Keratinocyte (primary cell): Measurements from ENCODE around the gene GNL3. TPM values are rescaled to one million over a fixed set of nuclear protein-coding genes. Genes with fewer than 3 reads are reported as not detected.
A peak's percentile ranks its signal among the peaks of the same experiment; 100 is the strongest.

Experiments used
- DNase-seq: peaks from one replicate; pipeline ENCODE4 v3.0.0-alpha.2; 2011; ENCODE audit warnings: low read depth, missing footprints, low spot score
- FAIRE-seq: peaks from 2 replicates; lab custom pipeline; 2011; peaks lifted over from hg19 to GRCh38; lab: Jason Lieb, UNC
- H2AFZ ChIP-seq: 2 replicates; pipeline ENCODE4 v1.6.0; 2012; ENCODE audit warnings: low read length, control low read depth, inconsistent platforms; ENCODE audit not compliant: control insufficient read depth
- H3K27ac ChIP-seq: 2 replicates; pipeline ENCODE4 v1.5.1; 2011; ENCODE audit warnings: low read length; ENCODE audit not compliant: control insufficient read depth, insufficient read depth
- H3K27me3 ChIP-seq: 3 replicates; pipeline ENCODE4 v1.6.0; 2011; ENCODE audit warnings: low read length; ENCODE audit not compliant: control insufficient read depth, insufficient read depth; ENCODE audit errors: extremely low read depth
- H3K36me3 ChIP-seq, 2 experiments: 2 replicates in 1 of 2; 3 replicates in 1 of 2; pipeline ENCODE4 v1.5.1; 2011; ENCODE audit warnings: low read length in 2 of 2, mild to moderate bottlenecking in 1 of 2; ENCODE audit not compliant: control insufficient read depth in 2 of 2, insufficient read depth in 2 of 2; ENCODE audit errors: extremely low read depth in 1 of 2
- H3K4me1 ChIP-seq: 3 replicates; pipeline ENCODE4 v1.5.1; 2011; ENCODE audit warnings: low read length; ENCODE audit not compliant: control insufficient read depth, insufficient read depth; ENCODE audit errors: extremely low read depth
- H3K4me2 ChIP-seq: 3 replicates; pipeline ENCODE4 v1.6.0; 2011; ENCODE audit warnings: low read depth, low read length; ENCODE audit not compliant: control insufficient read depth, insufficient read depth; ENCODE audit errors: extremely low read depth
- H3K4me3 ChIP-seq, 3 experiments: fragments of 200-600 bp in 1 of 3; sonication (generic) in 1 of 3; 2 replicates in 2 of 3; 3 replicates in 1 of 3; pipeline ENCODE4 v1.5.1; 2011 to 2016; ENCODE audit warnings: low read length in 3 of 3, mild to moderate bottlenecking in 3 of 3, control low read depth in 2 of 3, inconsistent platforms in 1 of 3, low read depth in 1 of 3, mixed read lengths in 1 of 3, mixed run types in 1 of 3, moderate library complexity in 1 of 3; ENCODE audit not compliant: control insufficient read depth in 2 of 3, insufficient read depth in 2 of 3; ENCODE audit errors: extremely low read depth in 1 of 3
- H3K79me2 ChIP-seq: 2 replicates; pipeline ENCODE4 v1.6.0; 2012; ENCODE audit warnings: low read length; ENCODE audit not compliant: control insufficient read depth, insufficient read depth
- H3K9ac ChIP-seq: 3 replicates; pipeline ENCODE4 v1.6.0; 2011; ENCODE audit warnings: low read length; ENCODE audit not compliant: control insufficient read depth, insufficient read depth; ENCODE audit errors: extremely low read depth
- H3K9me1 ChIP-seq: 3 replicates; pipeline ENCODE4 v1.6.0; 2011; ENCODE audit warnings: low read length; ENCODE audit not compliant: control insufficient read depth, insufficient read depth; ENCODE audit errors: extremely low read depth
- H3K9me3 ChIP-seq: 2 replicates; pipeline ENCODE4 v1.5.1; 2012; ENCODE audit warnings: low read depth, low read length; ENCODE audit not compliant: control insufficient read depth
- H4K20me1 ChIP-seq: 3 replicates; pipeline ENCODE4 v1.6.0; 2011; ENCODE audit warnings: low read length; ENCODE audit not compliant: control insufficient read depth, insufficient read depth; ENCODE audit errors: extremely low read depth
- CTCF ChIP-seq, 3 experiments: IDR thresholded peaks in 1 of 3; conservative IDR thresholded peaks in 1 of 3; optimal IDR thresholded peaks in 1 of 3; 2 replicates in 2 of 3; 3 replicates in 1 of 3; pipeline versions ENCODE3 to v1.5.1; 2011; ENCODE audit warnings: low read length in 3 of 3, mild to moderate bottlenecking in 3 of 3, moderate library complexity in 2 of 3, control low read depth in 1 of 3, inconsistent platforms in 1 of 3; ENCODE audit not compliant: insufficient read depth in 2 of 3; ENCODE audit errors: extremely low read depth in 1 of 3
- EZH2 ChIP-seq: IDR thresholded peaks from one replicate; pipeline ENCODE4 v1.6.1; 2012; ENCODE audit warnings: inconsistent platforms, mild to moderate bottlenecking, low read length, moderate library complexity
- dilution Hi-C: fragments of 300-500 bp; cut with MboI; formaldehyde crosslinking; loops from one replicate; pipeline ENCODE4 v1.7.0; 2020; ENCODE audit warnings: low sequenced_read_pairs; ENCODE audit not compliant: extremely low pct_ligation_motif_present
- polyA plus RNA-seq, 5 experiments: library from polyadenylated mRNA; depleted of rRNA in 3 of 5; stranded (reverse) in 3 of 5; stranded (forward) in 1 of 5; unstranded in 1 of 5; fragments of >200 nt; gene quantifications; 1 replicate in 1 of 5; 2 replicates in 3 of 5; 3 replicates in 1 of 5; pipeline versions ENCODE4 v1.2.1 to v1.2.3, GENCODE V29; 2011 to 2012; ENCODE audit warnings: missing spikeins in 2 of 5, low read depth in 1 of 5, low replicate concordance in 1 of 5

Gene GNL3
- polyA plus RNA-seq, 1 donor (not counting 4 experiments of a cell fraction or from before 2014, with no cell fraction given): 128 TPM

GRCh38 chr3:52645549-52645948 lies 40.3 kb upstream of the GNL3 start:
- Histone ChIP-seq H3K4me2 (no peak overlapping the region), H3K36me3 (peaks cover 9 to 39% of the 10 kb centered on the region in 2 experiments), H3K9me3 (no peaks in the 10 kb centered on the region), H3K27me3 (no peaks in the 10 kb centered on the region), H3K79me2 (no peaks in the 10 kb centered on the region), H3K9ac (no peak overlapping the region), H2AFZ (no peak overlapping the region), H4K20me1 (no peaks in the 10 kb centered on the region), H3K4me3 (no peak overlapping the region), H3K9me1 (no peaks in the 10 kb centered on the region), H3K4me1 (no peaks in the 10 kb centered on the region), H3K27ac (no peak overlapping the region)
- FAIRE-seq (peak; percentile 66), DNase-seq (no peak)
- dilution Hi-C loops: no loop called here
- no peak for TF ChIP-seq CTCF (optimal IDR thresholded peaks at IDR 0.05 in 1 of 3, IDR thresholded peaks at IDR 0.05 in 1 of 3, conservative IDR thresholded peaks at IDR 0.05 in 1 of 3; ENCODE audit: extremely low read depth in 1 of 3, insufficient read depth in 2 of 3, low read length in 3 of 3)
- TF ChIP-seq EZH2: no peak

GRCh38 chr3:52649461-52650210 lies 36.2 kb upstream of the GNL3 start:
- Histone ChIP-seq H4K20me1 (no peaks in the 10 kb centered on the region), H3K9ac (no peak overlapping the region), H3K9me3 (no peaks in the 10 kb centered on the region), H3K79me2 (no peaks in the 10 kb centered on the region), H3K36me3 (peaks cover 14 to 33% of the 10 kb centered on the region in 2 experiments), H3K4me3 (no peak overlapping the region), H3K4me2 (no peak overlapping the region), H3K4me1 (no peaks in the 10 kb centered on the region), H3K27me3 (no peaks in the 10 kb centered on the region), H2AFZ (no peak overlapping the region), H3K27ac (no peak overlapping the region), H3K9me1 (no peaks in the 10 kb centered on the region)
- DNase-seq (no peak), FAIRE-seq (no peak)
- TF ChIP-seq CTCF (optimal IDR thresholded peaks at IDR 0.05 in 1 of 3, IDR thresholded peaks at IDR 0.05 in 1 of 3, conservative IDR thresholded peaks at IDR 0.05 in 1 of 3; ENCODE audit: extremely low read depth in 1 of 3, insufficient read depth in 2 of 3, low read length in 3 of 3) (no peak), EZH2 (no peak)
- dilution Hi-C loops: no loop called here
